ENCODE measurements around the gene USP10.
"Not testable (repeated sequence)": the region's sequence is repeated elsewhere in the genome, so short reads cannot be mapped to it uniquely, and the experiment has no call there.

Gene USP10

GRCh38 chr16:84675423-84675822, 24.4 kb upstream of the USP10 start:
- DNase-seq (ENCODE audit: low spot score) = no peak

GRCh38 chr16:84675884-84676283, 23.9 kb upstream of the USP10 start:
- no peak for DNase-seq (ENCODE audit: low spot score)

- no peak for DNase-seq (ENCODE audit: low spot score)
Observed at GRCh38 chr16:84677017-84677803, 22.6 kb upstream of the USP10 start.

GRCh38 chr16:84677849-84678248, 22.0 kb upstream of the USP10 start:
- no peak for DNase-seq (ENCODE audit: low spot score)

- DNase-seq (ENCODE audit: low spot score) = no peak
Observed at GRCh38 chr16:84678541-84678940, 21.3 kb upstream of the USP10 start.

GRCh38 chr16:84680165-84680842, 19.5 kb upstream of the USP10 start:
- DNase-seq (ENCODE audit: low spot score) = no peak

- no peak for DNase-seq (ENCODE audit: low spot score)
Observed at GRCh38 chr16:84680843-84681629, 18.8 kb upstream of the USP10 start.

GRCh38 chr16:84683691-84684591, 15.9 kb upstream of the USP10 start:
- DNase-seq (ENCODE audit: low spot score) = no peak

- no peak for DNase-seq (ENCODE audit: low spot score)
Observed at GRCh38 chr16:84684592-84684965, 15.2 kb upstream of the USP10 start.

- DNase-seq (ENCODE audit: low spot score) = no peak
Observed at GRCh38 chr16:84685210-84685609, 14.6 kb upstream of the USP10 start.

- DNase-seq (ENCODE audit: low spot score) = no peak
Observed at GRCh38 chr16:84686707-84687298, 13.0 kb upstream of the USP10 start.

GRCh38 chr16:84687715-84688114, 12.1 kb upstream of the USP10 start:
- DNase-seq (ENCODE audit: low spot score) = no peak

GRCh38 chr16:84688163-84688562, 11.6 kb upstream of the USP10 start:
- not testable (repeated sequence) for DNase-seq (ENCODE audit: low spot score)

GRCh38 chr16:84689111-84689510, 10.7 kb upstream of the USP10 start:
- DNase-seq (ENCODE audit: low spot score) = peak; percentile 78

GRCh38 chr16:84690088-84690819, 9.5 kb upstream of the USP10 start:
- DNase-seq (ENCODE audit: low spot score) = no peak

- DNase-seq (ENCODE audit: low spot score) = peak; percentile 68
Observed at GRCh38 chr16:84692451-84693214, 7.2 kb upstream of the USP10 start.

GRCh38 chr16:84693869-84694268, 5.9 kb upstream of the USP10 start:
- DNase-seq (ENCODE audit: low spot score) = not testable (repeated sequence)

- no peak for DNase-seq (ENCODE audit: low spot score)
Observed at GRCh38 chr16:84694980-84695379, 4.8 kb upstream of the USP10 start.

- no peak for DNase-seq (ENCODE audit: low spot score)
Observed at GRCh38 chr16:84699147-84699711, 571 bp upstream of the USP10 start.
